HG03354 (cell line): ENCODE results near the gene UBE2G2.

Experiments
- ATAC-seq: cut with Tn5 transposase; IDR thresholded peaks from one replicate; pipeline ENCODE4 v1.9.1; 2021; ENCODE audit warnings: mild to moderate bottlenecking; ENCODE audit not compliant: unreplicated experiment, poor library complexity, severe bottlenecking

Gene UBE2G2

GRCh38 chr21:44735821-44736220 lies 65.8 kb downstream of the UBE2G2 start:
- no peak for ATAC-seq

DNA sequence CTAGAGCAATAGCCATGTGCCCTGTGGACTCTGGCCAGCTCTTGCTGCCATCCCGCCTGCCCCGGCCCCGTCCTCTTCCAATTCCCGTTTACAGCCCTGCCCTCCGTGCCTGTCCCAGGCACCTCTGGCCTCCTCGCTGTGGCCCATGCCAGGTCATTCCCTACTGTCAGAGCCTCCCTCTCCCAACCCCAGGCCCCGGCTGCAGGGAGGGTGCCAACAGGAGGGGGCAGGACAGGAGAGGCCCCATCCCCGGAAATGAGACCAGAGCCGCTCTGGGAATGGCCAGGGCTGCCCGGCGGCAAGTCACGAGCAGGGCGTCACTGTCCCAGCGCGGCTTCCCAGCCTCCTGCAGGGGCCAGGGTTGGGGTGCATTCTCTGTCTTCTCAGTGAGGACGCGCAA lies 66.8 kb downstream of the UBE2G2 start:
- no peak for ATAC-seq

DNA sequence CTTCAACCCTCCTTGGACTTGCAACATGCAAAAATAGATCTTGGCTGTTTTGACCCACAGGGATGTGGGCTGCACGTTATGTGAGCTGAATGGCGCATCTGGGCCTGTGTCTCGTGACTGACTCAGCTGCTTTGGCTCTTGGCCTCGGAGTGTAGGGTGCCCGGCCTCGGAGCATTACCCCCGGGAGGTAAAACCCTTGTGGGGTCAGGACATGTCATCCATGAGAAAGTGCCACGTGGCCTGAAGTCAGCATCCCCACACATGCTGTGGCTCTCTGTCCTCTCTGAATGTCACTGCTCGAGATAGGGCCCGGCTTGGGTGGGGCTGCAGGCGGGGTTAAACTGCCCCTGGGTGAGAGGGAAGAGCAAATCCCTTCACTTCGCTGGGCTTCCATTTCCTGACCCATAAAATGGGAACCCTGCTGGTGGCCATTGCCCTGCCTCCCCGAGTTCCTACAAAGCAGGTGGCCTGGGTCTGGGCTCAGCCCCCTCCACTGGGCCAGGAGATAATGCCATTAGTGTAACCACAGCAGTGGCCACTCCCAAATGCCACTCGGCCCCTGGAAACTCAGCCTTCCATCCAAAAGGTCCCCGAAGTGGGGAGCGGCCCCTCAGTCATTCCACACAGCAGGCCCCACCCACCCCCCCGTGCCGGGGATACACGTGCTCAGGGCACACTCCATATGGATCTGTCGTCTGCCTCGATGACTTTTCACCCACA lies 67.4 kb downstream of the UBE2G2 start:
- ATAC-seq = no peak

DNA sequence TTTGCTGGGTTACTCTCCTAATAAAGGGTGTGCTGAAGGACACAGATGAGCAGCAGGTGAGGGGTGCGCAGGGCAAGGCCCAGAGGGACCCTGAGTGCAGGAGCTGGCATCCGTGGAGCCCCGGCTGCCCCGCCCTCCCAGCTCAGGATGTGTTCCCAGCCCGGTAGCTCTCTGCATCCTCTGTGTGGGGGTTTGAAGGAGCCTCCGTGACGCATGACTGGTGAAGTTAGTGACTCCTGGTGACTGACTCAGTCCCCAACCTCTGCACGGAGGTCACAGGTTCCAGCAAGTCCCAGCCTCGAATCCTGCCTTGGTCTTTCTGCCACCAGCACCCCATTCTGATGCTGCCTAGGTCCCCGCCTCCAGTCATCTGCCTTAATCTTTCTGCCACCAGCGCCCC lies 68.7 kb downstream of the UBE2G2 start:
- no peak for ATAC-seq

DNA sequence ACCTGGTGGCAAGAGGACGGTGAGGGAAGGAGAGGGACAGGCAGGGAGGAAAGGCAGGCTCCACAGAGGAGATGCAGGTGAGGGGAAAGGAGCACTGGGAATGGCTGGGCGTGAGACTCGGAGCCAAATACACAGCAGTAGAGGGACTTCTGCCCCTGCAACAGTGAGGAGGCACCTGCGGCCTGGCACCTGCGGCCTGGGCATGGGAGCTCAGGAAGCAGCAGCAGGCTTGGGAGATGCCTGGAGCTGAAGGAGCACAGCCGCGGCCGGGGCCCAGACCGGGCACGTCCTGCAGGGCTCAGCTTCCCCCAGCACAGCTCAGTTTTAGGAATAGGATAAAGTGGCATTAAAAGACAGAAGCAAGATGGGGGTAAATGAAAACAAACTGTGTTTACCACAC lies 69.4 kb downstream of the UBE2G2 start:
- ATAC-seq = no peak

GRCh38 chr21:44730951-44731579 lies 70.6 kb downstream of the UBE2G2 start:
- ATAC-seq = no peak

- no peak for ATAC-seq
Observed at GRCh38 chr21:44730028-44730395, 71.6 kb downstream of the UBE2G2 start.

DNA sequence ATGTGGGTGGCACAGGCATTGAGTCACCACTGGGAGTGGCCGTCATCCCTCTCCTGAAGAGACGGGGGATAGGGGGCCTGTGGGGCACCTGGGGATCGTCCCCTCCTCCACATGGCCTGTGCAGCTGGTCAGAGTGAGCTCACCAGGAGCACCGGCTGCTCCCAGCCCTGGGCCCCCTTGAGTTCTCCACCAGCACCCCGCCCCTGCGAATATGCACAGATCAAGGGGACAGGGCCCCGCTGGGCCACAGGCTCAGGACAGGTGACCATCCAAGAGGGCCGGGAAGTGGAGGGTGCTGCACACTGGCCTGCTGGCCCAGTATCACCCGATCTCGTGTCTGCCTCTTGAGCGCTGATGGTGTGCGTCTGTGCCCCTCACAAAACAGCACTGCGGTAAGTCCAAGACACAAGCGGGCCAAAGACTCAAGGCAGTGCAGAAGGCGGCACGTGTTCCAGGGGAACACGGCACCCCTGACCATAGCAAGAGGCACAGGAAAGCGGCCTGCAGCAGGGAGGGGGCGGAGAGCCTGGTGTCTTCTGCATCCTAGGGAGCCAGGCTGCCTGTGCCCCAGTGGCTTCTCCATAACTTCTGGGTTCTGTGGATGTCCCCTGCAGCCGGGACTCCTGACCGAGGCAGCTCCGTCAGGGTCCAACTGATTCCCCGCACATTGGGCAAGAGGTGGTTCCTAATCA lies 72.1 kb downstream of the UBE2G2 start:
- no peak for ATAC-seq

GRCh38 chr21:44728716-44729115 lies 72.9 kb downstream of the UBE2G2 start:
- no peak for ATAC-seq

DNA sequence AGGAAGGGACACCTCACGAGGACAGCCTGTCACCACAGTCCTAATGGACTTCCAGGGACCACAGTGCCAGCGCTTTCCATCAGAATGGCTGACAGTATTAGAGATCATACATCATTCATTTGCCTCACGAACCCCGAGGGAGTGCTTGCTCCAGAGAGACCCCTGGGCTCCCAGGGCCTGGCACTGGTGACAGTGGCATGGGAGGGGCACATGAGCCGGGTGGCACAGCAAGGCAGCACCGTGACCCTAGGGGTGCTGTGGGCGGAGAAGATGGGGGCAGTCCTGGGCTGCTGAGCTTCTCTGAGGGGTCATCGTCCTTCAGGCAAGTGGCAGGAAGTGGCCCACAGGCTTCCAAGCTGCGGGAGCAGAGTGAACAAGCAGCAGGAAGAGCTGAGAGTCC lies 73.9 kb downstream of the UBE2G2 start:
- no peak for ATAC-seq

- ATAC-seq = no peak
Observed at GRCh38 chr21:44727321-44727720, 74.3 kb downstream of the UBE2G2 start.

- ATAC-seq = no peak
Observed at GRCh38 chr21:44726826-44727225, 74.8 kb downstream of the UBE2G2 start.

- ATAC-seq = no peak
Observed at GRCh38 chr21:44724926-44725325, 76.7 kb downstream of the UBE2G2 start.

DNA sequence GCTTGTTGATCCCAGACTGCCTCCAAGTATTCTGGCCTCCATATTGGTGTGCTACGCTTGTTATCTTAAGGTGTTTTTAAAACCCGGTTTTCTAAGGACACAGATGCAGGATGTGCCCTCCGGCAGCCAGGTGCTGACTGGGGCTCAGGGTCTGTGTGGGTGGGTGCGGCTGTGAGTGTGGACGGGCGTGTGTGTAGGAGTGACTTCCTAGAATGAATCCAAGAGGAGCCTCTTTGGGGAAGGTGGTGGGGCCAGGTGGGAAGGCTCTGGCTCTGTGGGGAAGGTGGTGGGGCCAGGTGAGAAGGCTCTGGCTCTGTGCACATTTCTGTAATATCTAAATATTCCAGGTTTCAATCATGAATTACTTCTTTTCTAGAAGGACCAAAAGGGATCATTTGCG lies 77.4 kb downstream of the UBE2G2 start:
- ATAC-seq = no peak

- no peak for ATAC-seq
Observed at GRCh38 chr21:44723177-44724131, 78.2 kb downstream of the UBE2G2 start.

DNA sequence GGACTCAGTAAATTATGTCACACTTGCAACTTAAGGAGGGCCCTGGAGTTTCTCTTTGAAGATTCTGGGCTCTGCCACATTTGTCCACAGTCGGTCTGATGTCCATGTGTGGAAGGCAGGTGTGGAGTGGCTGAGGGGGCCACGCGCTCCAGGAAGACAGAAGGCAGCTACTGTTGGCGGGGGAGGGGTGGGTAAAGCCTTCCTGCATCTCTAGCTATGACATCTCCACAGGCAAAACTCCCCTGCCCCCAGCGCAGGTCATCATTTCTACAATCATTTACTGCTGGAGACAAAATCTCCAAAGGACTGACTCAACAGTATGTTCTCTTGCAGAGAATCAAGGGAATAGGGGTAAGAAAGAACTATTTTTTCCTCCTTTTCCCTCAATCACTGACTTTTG lies 78.9 kb downstream of the UBE2G2 start:
- ATAC-seq = no peak

DNA sequence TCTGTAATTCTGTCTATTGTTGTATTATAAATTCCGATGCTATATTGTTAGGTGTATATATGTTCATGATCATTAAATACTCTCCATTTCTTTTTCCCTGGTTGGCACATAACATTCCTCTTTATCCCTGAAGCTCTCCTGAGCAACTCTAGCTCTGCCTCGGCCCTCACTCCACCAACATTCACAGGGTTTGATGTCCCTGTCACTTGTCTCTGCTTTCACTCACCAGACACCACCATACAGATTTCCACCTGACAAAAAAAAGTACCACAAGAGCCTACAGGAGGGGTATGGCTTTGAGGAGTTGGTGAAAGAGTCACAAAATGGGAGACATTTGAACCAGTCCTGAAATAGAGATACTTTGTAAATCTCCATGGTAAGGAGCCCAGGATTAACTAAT lies 81.5 kb downstream of the UBE2G2 start:
- ATAC-seq = no peak
